Gastrocnemius medialis (tissue), 4 donors: Measurements from ENCODE around the gene CCNQ.

Experiments used
- CTCF ChIP-seq, 5 experiments: fragments of 450-650 bp in 3 of 5; fragments of 200-600 bp in 2 of 5; sonication (generic) in 2 of 5; IDR thresholded peaks in 4 of 5; conservative IDR thresholded peaks in 1 of 5; 1 replicate in 4 of 5; 2 replicates in 1 of 5; pipeline ENCODE4 v1.5.1; 2016 to 2019; ENCODE audit warnings: antibody characterized with exemption in 5 of 5, mild to moderate bottlenecking in 3 of 5, moderate library complexity in 3 of 5
- POLR2A ChIP-seq, 2 donors: fragments of 450-650 bp; IDR thresholded peaks; one replicate each; pipeline ENCODE4 v1.6.1; 2017; ENCODE audit warnings: antibody characterized with exemption in 2 of 2, mild to moderate bottlenecking in 2 of 2, moderate library complexity in 2 of 2

GRCh38 chrX:153592091-153592833 lies 6.7 kb downstream of the CCNQ start:
- TF ChIP-seq CTCF (IDR thresholded peaks at IDR 0.05 in 4 of 5, conservative IDR thresholded peaks at IDR 0.05 in 1 of 5) (no peak), POLR2A (IDR thresholded peaks at IDR 0.05) (no peak)
